IPS-NIHi7 (cell line): Measurements from ENCODE around the gene IL1B.

Experiments
- DNase-seq: peaks from one replicate; pipeline ENCODE4 v3.0.0; 2012; ENCODE audit warnings: mixed read lengths; ENCODE audit errors: extremely low spot score

Gene IL1B

DNA sequence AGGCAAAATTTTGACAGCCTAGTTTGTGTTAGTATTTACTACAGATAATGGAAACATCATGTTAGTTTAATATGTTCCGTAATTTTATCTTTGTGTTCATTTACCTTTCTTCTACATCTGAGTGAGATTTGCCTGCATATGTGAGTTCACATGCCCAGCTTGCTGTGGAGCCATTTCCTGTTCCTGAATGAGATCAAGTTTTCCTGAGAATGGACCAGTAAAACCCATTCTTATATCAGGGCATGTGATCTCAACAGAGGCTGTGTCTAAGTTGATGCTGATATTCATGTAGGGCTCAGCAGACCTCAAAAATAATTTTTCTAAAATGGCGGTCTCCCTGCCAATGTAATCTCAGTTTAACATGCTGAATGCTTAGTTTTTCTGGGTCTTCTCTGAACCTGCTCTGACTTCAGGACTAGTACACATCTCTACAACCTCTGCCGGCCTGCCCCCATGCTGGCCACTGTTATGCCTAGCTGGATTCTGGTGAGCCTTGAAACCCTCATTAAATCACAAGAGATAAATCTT is 53.3 kb downstream of the IL1B start:
- DNase-seq = no peak

- DNase-seq = no peak
Observed at GRCh38 chr2:112782234-112782799, 54.3 kb downstream of the IL1B start.
